HS-5 (cell line): ENCODE data around the gene CTTN.
"Not testable (repeated sequence)": the region's sequence is repeated elsewhere in the genome, so short reads cannot be mapped to it uniquely, and the experiment has no call there.

Experiments
- DNase-seq: peaks from one replicate; pipeline ENCODE4 v3.0.0-alpha.2; 2012; ENCODE audit warnings: low read depth

The CTTN gene

DNA sequence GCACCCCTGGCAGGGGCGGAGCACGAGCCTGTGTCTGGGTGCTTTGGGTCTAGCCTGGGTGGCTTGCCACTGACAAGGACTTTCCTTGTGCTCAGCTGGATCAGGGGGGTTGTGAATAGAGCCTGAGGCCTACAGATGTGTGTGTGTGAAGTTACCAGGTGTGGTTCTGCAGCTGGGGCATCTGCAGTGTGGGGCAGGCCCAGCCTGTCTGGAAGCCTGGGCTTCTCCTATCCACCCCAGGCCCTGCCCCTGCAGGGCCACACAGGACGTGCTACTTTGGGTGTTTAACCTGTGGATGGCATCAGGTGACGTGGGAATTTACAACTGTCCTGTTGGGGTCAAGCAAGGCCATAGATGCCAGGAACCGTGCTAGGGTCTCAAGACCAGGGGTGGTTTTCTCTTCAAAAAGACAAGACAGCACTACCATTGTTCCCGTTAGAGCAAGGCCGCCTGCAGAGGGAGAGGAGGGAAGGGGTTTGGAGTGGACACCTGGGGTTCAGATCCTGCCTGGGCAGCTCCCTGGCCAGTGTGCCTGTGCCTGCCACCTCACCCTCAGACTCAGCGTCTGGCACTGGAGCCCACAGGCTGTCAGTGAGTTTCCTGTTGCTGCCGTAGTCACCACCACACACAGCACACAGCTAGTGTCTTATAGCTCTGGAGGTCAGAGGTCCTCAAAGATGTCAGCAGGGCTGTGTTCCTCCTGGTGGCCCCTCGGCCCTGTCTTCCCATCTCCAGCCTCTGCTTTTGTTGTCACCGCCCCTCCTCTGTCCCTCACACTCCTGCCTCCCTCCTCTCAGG is 31.6 kb downstream of the CTTN start:
- DNase-seq: no peak

DNA sequence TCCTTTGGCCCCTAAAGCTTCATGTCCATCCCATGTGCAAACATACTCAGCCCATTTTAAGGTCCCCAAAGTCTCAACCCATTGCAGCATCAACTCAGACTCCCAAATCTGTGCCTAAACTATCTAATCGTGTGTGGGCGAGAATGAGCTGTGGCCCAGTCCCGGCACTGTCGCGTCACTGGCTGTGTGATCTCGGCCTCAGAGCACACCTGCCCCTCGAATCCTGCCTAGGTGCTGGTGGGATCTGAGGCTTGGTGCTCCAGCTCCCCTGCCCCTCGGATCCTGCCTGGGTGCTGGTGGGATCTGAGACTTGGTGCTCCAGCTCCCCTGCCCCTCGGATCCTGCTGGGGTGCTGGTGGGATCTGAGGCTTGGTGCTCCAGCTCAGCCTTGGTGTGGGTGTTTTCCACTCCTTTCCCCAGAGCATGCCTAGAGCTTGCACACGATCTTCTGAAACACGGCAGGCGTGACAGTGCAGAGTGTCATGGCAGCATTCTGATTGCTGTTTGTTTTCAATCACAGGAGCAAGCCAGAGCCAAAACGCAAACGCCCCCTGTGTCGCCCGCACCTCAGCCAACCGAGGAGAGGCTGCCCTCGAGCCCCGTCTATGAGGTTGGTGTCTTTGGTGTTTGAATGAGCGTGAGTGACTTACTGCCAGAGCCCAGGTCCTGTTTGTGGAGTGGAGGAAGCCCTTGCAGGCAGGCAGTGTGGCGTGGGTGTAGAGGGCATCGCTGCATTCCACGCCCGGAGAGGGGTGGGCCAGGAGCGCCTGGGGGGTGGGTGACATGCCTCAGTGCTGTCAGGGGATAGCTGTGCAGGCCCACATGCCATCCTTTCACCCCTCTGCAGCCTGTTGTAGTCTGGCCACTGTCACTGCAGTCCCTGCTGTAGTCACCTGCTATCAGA is 32.6 kb downstream of the CTTN start:
- DNase-seq: no peak

DNA sequence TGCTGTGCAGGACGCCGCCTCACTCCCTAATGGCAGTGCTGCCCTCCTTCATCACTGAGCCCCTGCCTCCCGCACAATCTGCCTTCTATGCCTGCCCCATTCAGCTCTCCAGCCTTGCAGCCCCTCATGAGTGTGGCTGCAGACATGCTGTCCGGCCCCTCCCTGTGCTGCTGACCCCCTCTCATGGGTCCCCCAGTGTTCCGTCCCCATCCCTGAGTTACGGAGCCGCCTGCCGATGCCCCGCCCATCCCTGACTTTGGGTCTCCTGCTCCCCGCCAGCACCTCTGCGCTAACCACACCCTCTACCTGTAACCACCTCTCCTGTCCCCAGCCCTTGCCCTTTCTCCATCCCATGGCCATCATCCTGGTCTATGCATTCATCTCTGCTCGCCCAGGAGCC is 33.3 kb downstream of the CTTN start:
- no peak for DNase-seq

DNA sequence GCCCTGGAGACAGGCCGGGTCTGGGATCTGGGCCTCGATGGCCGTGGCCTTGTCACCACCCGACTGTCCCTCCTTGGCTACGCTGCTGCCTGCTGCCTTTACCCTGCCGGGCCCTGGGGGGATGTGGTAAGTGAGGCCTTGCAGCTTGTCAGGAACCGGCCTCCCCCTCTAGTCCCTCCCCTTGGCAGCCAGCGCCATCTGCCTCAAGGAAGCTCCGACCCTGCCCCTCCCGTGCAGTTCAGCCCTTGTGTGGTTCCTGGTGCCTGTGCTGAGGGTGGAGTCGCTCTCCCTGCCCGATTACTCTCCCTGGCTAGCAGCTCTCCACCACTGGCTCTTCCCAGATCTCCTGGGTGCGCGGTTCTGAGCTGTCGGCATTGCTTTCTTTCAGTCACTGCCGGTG is 33.7 kb downstream of the CTTN start:
- no peak for DNase-seq

DNA sequence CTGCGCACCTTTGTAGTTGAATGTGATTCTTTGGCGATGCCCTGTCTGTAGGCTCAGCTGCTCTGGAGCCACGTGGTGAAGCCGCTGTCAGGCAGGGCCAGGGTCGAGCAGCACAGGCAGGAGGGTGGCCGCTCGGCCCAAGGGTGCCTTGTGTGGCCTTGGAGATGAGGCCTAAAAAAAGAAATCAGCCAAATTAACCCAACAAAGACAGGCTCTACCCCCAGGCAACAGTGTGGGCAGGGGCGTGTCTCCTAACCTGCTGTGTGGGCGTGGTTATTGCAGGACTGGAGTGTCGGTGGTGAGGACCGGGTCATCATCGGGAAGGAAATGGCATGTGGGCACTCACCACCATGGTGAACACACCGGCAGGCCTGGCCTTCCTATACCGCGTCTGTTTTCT is 34.3 kb downstream of the CTTN start:
- no peak for DNase-seq

DNA sequence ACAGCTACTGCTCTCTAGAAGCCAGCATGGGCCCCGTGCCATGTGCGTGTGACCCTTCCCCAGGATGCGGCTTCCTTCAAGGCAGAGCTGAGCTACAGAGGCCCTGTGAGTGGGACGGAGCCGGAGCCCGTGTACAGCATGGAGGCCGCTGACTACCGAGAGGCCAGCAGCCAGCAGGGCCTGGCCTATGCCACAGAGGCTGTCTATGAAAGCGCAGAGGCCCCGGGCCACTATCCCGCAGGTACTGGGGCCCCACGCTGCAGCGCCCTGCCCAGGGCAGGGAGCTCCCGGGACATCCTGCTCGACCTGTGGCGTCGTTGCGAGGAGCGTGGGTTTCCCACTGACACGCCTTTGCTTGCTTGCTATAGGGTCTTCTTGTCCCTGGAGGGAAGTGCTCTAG is 34.7 kb downstream of the CTTN start:
- DNase-seq: no peak

DNA sequence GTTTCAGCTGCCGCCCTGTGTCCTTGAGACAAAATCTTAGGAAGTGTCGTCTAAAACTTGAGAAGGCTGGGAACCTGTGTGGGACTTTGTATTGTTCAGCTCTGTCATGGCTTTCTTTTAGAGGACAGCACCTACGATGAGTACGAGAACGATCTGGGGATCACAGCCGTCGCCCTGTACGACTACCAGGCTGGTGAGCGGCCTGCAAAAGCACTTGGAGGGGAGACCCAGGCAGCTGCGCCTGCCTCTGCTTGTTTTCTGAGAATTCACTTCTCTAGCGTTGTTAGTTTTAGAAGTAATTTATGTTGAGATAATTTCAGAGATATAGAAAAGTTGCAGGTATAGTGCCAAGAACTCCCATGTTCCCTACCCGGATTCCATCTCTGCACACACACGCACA is 35.2 kb downstream of the CTTN start:
- no peak for DNase-seq

DNA sequence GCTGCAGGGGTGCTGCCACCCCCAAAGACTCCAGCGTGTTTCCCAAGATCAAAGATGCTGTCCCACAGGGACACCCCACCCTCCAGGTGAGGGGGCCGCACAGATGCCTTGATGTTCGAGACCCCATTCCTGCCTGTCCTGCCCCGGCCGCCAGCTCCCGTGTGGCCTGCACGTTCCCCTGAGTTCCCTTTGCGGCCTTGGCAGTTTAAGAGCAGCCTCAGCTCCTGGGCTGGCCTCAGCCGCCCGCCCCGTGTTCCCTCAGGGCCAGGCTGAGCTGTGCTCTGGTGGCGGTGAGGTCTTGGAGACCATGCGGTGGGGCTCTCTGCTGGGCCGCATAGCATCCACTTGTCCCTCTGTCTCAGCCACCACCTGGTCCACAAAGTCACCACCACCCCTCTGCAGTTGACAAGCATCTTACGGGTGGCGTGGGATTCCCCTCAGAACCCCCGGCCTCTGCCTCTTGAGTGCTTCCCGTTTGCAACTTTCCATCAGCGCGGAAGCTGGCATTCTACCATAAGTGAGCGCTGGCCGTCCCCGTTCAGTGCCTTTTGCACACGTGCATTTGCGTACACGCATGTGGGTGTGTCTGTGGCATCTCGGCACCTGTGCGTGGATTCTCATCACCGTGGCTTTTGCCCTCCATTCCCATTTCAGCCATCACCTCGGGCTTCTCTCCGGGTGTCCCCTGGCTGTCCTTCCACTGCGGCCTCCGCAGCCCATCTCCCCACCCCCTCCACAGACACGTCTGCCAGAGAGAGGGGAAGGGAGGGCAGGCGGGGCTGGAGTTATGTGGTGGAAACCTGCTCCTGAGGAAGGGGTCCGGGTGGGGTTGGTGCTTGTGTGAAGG is 35.9 kb downstream of the CTTN start:
- DNase-seq: no peak

DNA sequence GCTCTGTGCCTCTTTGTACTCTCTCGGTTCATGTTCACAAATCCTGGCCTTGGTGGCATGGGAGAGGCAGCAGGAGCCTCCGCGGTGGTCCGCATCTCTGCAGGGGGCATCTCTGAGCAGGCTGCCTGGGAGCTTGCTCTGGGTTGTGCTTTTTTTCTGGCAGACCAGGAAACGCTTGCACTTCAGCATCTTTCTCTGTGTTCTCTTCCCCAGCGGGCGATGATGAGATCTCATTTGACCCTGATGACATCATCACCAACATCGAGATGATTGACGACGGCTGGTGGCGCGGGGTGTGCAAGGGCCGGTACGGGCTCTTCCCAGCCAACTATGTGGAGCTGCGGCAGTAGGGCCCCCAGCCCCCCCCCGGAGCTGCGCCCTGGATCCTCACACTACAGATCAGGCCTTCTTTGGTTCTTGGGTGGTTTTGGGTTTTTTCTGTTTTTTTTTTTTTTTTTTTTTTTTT is 36.5 kb downstream of the CTTN start:
- DNase-seq: no peak

DNA sequence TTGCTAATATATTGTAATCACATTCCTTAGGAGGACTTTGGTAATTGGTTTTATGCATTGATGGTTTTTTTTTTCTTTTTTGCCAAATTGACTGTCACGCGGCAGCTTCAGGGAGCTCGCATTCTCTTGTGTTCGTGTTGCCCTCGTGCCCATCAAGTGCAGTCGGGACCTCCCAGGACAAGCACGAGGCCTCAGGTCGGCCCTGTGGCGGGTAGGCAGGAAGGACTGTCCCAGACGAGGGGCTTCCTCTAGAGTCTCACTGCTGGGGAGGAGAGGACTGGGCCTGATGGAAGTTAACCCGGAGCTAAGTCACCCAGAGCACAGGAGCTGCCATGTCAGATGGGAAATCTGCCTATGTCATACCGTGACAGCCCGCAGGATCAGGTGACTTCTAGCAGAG is 37.0 kb downstream of the CTTN start:
- DNase-seq: no peak

DNA sequence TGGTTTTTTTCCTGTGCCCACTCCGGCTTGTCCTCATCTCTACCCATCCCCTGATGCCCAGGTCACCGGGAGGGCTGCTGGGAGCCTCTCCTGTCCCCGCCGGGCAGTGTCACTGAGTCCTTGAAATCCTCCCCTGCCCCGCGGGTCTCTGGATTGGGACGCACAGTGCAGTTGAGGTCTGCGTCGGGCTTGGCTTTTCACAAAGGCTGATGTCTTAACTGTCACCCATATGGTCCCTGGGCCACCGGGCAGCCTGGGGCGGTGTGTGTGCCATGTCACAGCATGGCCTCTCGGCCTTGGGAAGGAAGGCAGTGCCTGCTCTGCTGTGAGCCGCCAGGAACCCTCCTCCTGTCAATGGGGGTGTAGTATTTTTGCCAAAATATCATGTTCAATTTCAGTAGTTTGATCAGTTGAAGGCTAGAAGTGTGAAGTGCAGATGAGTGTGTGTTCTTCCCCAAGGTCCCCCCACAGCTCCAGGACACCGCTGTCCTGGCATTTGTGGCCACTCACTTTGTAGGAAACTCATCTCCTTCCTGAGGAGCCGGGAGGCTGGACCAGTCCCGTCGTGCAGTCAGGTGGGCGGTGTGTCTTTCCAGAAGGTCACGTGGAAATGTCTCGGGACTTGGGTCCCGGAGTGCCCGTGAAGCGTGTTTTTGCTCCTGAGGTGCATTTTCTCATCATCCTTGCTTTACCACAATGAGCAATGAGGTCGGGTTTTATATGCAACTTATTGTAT is 37.6 kb downstream of the CTTN start:
- no peak for DNase-seq

DNA sequence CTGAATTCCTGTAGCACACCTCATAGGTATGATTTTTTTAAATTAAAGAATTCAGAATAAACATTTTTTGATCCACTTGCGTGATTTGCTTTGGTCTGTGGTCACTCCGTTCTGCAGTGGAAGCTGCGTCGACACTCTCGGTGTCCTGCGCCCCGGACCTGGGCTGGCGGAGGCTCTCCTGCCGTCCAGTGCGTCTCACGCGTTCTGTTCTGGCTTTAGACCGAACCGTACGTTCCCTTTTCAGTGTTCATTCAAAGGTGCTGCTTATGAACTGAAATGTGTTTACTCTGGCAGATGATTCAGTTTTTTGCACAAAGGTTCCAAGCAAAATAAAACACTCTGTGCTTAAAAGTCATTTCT is 38.2 kb downstream of the CTTN start:
- DNase-seq: no peak

DNA sequence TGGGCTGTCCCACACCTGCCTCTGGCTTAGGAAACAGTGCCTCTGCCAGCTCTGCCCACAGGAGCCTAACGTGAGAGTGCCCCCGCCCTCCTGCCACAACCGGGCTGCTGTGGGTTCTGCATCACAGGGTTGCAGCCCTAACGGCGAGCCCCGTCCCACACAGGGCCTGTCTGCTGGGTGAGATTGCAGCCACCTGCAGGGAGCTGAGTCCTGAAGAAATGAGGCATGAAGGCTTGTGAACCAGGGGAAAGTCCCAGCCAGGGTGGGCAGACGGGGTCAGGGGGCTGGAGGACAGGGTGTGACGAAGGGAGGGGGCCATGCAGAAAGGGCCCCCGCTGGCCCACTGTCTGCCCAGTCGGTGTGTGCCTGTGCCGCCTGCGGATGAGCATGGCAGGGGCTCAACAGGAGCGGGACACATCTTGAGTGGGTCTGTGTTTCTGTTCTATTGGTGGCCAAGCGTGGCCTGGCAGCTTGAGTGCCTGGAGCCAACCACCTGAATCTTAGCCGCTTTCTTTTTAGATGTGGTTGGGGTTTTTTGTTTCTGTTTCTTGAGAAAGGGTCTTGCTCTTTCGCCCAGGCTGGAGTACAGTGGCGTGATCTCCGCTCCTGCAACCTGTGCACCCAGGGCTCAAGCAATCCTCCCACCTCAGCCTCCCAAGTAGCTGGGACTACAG is 38.9 kb downstream of the CTTN start:
- DNase-seq: no peak

DNA sequence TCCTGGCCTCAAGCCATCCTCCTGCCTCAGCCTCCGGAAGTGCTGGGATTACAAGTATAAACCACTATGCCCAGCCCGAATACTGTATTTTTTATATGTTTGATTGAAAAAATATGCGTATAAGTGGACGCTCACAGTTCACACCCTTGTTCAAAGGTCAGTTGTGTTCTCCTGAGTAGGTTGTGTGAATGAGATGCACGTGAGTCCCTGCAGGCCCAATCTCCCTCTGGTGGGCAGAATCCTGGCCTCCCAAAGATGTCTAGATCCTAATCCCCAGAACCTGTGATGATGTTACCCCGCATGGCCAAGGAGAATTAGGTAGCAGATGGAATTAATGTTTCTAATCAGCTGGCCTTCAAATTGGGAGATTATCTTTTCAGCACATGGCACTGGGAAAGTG is 41.9 kb downstream of the CTTN start:
- DNase-seq: no peak

DNA sequence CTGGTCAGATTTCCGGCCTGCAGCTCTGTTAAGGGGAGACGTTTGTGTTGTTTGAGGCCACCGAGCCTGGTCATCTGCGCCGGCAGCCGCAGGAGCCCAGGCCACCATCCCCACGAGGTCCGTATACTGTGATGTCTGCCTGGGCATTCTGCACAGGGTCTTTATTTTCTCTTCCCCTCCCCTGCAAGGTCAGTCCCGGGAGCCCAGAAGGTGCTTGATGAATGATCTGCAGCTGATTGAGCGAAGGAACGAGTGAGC is 45.4 kb downstream of the CTTN start:
- no peak for DNase-seq

DNA sequence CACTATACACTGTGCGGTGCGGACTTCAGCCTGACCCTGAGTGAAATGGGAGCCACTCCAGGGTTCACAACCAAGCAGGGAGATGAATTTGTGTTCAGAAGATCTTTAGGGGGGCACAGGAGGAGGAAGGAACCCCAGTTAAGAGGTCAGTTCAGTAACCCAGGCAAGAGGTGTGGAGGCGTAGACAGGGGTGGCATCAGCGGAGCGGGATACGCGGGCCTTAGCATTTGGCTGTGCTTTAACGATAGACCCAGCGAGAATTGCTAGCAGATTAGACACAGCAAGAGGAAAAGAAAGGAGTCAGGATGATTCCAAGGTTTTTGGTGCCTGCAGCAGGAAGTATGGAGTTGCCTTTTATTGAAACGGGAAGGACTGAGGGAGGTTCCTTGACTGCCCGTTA is 46.8 kb downstream of the CTTN start:
- DNase-seq: no peak

DNA sequence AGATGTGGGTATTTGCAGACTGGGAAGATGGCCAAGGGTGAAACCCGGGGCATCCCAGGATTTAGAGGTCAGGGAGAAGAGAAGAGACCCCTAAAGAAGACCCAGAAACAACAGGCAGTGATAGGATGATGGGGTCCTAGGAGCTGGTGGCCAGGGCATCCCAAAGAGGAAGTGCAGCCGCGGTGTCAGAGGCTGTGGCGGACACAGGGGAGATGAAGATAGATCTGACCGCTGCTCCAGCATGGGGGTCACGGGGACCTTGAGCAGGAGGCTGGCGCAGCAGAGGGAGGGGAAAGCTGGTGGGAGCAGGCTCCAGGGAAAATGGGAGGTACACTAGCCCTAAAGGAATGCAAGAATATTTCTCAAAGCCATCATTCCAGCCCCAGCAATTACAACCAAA is 47.3 kb downstream of the CTTN start:
- no peak for DNase-seq

DNA sequence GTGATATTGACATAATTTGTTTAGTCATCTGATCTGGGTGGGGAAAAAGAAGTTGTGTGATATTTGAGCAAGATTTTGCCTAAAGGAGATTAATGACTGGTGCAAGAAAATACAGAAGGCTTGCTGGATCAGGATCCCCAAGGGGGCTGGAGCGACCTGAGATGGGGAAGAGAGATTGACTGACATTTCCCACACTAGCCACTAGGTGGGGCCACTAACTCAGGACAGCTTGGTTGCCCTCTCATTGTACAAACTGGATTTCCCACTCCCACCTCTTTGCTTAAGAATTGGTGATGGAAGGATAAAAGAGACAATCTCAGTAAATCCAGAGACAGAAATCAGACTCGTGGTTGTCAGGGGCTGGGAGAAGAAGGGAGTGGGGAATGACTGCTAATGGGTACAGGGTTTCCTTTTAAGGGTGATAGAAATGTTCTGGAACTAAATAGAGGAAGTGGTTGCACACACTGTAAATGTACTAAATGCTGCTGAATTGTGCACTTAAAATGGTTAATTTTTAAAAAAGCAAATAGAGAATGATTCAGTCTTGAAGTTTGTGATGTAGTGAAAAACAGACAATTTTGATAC is 50.7 kb downstream of the CTTN start:
- DNase-seq: no peak

DNA sequence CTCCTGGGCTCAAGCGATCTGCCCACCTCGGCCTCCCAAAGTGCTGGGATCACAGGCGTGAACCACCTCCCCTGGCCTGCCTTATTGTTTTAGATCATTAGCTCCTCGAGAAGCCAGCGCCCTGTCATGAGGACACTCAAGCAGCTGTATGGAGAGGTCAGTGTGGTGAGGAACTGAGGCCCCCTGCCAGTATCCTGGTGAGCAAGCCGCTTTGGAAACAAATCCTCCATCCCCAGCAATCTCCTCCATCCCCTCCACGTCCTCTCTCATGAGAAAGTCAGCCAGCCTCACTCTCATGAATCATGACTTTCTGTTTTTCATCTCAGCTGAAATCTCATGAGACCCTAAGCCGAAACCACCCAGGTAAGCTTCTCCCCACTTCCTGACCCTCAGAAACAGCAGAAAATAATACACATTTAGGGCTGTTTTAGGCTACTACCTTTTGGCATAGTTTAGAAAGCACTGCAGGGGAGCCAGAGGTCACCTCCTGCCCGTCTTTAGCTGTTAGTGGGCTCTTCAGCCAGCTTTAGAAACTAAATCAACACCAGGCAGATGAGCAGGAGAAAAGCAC is 56.0 kb downstream of the CTTN start:
- no peak for DNase-seq

DNA sequence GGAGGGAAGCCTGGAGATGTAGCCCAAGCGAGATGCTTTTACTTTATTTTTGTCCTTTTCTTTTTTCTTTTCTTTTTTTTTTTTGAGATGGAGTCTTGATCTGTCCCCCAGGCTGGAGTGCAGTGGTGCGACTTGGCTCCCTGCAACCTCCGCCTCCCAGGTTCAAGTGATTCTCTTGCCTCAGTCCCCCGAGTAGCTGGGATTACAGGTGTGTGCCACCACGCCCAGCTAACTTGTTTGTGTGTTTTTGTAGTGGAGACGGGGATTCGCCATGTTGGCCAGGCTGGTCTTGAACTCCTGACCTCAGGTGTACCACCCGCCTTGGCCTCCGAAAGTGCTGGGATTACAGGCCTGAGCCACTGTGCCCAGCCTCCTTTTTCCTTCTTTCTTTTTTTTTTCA is 56.5 kb downstream of the CTTN start:
- DNase-seq: not testable (repeated sequence)

DNA sequence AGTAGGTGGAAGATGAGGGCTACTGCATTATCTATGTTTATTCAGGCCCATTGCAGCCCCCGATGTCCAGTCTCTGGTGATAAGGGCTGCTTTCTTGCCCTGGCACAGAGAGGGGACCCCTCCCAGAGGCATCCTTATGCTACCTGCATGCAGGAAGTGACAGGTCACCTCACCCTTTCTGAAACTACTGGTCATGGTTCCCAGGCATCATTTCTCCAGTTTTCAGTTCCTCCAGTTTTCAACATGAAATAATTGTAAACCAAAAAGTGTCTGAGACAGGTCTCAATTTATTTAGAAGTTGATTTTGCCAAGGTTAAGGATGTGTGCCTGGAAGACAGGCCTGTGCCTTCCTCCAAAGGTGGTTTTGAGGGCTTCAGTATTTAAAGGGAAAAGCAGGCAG is 57.0 kb downstream of the CTTN start:
- DNase-seq: no peak
